AG09319 (cell line): Measurements from ENCODE around the gene HABP4.
"Not testable (repeated sequence)": the region's sequence is repeated elsewhere in the genome, so short reads cannot be mapped to it uniquely, and the experiment has no call there.

Experiments
- DNase-seq: peaks from one replicate; pipeline ENCODE4 v3.0.0-alpha.2; 2010; ENCODE audit warnings: low read depth; ENCODE audit errors: extremely low read depth
- CTCF ChIP-seq: IDR thresholded peaks from 2 replicates; pipeline ENCODE4 v1.5.1; 2011; ENCODE audit warnings: low read depth, mild to moderate bottlenecking, inconsistent platforms, low read length, moderate library complexity

HABP4 gene

GRCh38 chr9:96498796-96499195 is 48.8 kb downstream of the HABP4 start:
- TF ChIP-seq CTCF, result no peak
- DNase-seq, result no peak

GRCh38 chr9:96499257-96499656 is 49.3 kb downstream of the HABP4 start:
- no peak for TF ChIP-seq CTCF
- no peak for DNase-seq

GRCh38 chr9:96500696-96501632 is 51.0 kb downstream of the HABP4 start:
- TF ChIP-seq CTCF, result no peak
- DNase-seq, result no peak

- TF ChIP-seq CTCF, result no peak
- no peak for DNase-seq
Observed at GRCh38 chr9:96501633-96502538, 51.9 kb downstream of the HABP4 start.

- peak; percentile 52 for DNase-seq
- TF ChIP-seq CTCF, result no peak
Observed at GRCh38 chr9:96502539-96503373, 52.8 kb downstream of the HABP4 start.

GRCh38 chr9:96503374-96503748 is 53.4 kb downstream of the HABP4 start:
- not testable (repeated sequence) for DNase-seq

GRCh38 chr9:96503918-96504317 is 53.9 kb downstream of the HABP4 start:
- TF ChIP-seq CTCF, result no peak

More at GRCh38 chr9:96503918-96504317, 53.9 kb downstream of the HABP4 start:
- DNase-seq, result no peak
